Kidney epithelial cell (primary cell): ENCODE results near the gene TAP2. TPM values are rescaled to one million over a fixed set of nuclear protein-coding genes. Genes with fewer than 3 reads are reported as not detected.

Experiments
- DNase-seq: peaks from one replicate; pipeline ENCODE4 v3.0.0-alpha.2; 2010; ENCODE audit warnings: low read depth
- H3K27me3 ChIP-seq: 2 replicates; pipeline ENCODE4 v1.6.0; 2011; ENCODE audit warnings: low read length; ENCODE audit not compliant: control insufficient read depth, insufficient read depth
- H3K36me3 ChIP-seq: 2 replicates; pipeline ENCODE4 v1.5.1; 2011; ENCODE audit warnings: low read length; ENCODE audit not compliant: control insufficient read depth, insufficient read depth
- H3K4me3 ChIP-seq: 2 replicates; pipeline ENCODE4 v1.5.1; 2011; ENCODE audit warnings: low read depth, mild to moderate bottlenecking, control low read depth, low read length
- total RNA-seq: library from RNA; depleted of rRNA; stranded (reverse); fragments of >200 nt; gene quantifications from 2 replicates; pipeline ENCODE4 v1.2.3, GENCODE V29; 2015
- TF ChIP-seq, protein P1 (sequence below): IDR thresholded peaks from 2 replicates; pipeline ENCODE4 v1.5.1; 2011; ENCODE audit warnings: mild to moderate bottlenecking, moderate library complexity, low read length, control low read depth, inconsistent platforms; ENCODE audit not compliant: insufficient read depth, poor library complexity, severe bottlenecking

TAP2 gene
- total RNA-seq, 1 donor from 2014 or later = 22.7 TPM

DNA sequence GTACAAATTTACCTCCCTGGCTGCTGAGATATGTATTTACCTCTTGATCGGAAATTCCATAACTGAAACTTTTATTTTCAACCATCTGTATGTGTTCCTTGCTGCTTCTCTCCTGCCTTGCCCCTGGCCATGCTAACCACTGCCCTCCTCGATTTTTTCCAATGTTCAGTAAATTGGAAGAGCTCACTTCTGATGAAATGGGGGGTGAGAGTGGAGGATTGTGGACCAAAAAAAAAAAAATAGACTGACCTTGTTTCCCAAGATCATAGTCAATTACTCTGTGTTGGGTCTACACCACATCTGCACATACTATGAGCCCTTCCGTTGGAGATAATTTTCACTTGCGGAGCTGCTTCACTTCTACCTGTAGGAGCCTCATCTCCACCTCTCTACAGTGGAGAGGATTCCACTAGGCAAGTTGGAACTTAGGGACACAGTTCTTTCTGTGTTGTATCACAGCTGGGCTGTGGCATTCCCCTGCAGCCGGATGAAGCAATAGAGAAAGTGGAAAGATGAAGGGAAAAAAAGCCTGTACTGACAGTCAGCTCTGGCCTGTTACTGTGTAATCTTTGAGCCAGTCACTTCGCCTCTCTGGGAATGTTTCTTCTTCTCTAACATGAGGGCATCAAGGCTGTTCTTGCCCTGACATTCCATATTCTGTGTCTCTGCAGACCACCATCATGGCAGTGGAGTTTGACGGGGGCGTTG lies 17.1 kb upstream of the TAP2 start:
- H3K36me3 ChIP-seq = peaks cover 2% of the 10 kb centered on the region
- TF ChIP-seq, protein P1, sequence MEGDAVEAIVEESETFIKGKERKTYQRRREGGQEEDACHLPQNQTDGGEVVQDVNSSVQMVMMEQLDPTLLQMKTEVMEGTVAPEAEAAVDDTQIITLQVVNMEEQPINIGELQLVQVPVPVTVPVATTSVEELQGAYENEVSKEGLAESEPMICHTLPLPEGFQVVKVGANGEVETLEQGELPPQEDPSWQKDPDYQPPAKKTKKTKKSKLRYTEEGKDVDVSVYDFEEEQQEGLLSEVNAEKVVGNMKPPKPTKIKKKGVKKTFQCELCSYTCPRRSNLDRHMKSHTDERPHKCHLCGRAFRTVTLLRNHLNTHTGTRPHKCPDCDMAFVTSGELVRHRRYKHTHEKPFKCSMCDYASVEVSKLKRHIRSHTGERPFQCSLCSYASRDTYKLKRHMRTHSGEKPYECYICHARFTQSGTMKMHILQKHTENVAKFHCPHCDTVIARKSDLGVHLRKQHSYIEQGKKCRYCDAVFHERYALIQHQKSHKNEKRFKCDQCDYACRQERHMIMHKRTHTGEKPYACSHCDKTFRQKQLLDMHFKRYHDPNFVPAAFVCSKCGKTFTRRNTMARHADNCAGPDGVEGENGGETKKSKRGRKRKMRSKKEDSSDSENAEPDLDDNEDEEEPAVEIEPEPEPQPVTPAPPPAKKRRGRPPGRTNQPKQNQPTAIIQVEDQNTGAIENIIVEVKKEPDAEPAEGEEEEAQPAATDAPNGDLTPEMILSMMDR = no peak
- no peaks in the 10 kb centered on the region for H3K27me3 ChIP-seq
- H3K4me3 ChIP-seq = no peak overlapping the region
- no peak for DNase-seq

DNA sequence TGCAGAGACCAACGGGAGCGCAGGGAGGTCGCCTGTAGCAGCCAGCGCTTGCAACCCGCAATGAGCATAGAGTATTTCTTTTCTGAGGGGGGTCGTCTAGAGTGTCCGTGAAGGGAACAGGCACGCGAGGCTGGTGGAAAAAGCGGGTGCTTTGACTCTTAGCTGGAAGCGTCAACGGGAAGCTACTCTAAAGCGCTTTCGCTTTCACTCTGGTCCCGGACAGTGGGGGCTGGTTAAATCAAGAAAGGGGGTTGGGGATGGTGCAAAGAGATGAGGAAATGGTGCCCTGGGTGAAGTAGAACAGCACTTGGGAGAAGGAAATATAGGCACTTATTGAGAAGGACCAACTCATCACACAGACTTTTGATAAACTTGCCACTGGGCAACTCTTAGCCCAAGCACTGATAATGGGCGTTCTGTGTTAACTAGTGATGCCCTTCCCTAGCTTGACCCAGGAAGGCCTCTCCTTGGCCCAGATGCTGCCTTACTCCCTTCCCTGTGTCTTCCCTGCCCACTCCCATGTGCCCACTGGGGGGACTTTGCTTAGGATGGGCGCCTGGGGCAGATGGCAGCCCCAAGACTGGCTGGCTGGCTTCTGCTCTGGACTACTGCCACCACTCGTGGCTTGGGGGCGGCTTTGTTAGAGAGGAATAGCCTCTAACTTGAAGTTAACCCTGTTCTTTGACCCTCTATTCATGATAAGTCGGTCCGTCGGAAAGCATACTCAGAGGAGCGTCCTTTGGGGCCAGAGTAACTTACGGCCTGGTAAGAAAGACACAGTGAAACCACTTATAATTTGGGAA lies 16.0 kb upstream of the TAP2 start:
- Histone ChIP-seq H3K4me3 (peak overlapping the region; percentile 72), H3K27me3 (no peaks in the 10 kb centered on the region), H3K36me3 (peaks cover 2% of the 10 kb centered on the region)
- DNase-seq = no peak
- TF ChIP-seq, protein P1 = no peak

DNA sequence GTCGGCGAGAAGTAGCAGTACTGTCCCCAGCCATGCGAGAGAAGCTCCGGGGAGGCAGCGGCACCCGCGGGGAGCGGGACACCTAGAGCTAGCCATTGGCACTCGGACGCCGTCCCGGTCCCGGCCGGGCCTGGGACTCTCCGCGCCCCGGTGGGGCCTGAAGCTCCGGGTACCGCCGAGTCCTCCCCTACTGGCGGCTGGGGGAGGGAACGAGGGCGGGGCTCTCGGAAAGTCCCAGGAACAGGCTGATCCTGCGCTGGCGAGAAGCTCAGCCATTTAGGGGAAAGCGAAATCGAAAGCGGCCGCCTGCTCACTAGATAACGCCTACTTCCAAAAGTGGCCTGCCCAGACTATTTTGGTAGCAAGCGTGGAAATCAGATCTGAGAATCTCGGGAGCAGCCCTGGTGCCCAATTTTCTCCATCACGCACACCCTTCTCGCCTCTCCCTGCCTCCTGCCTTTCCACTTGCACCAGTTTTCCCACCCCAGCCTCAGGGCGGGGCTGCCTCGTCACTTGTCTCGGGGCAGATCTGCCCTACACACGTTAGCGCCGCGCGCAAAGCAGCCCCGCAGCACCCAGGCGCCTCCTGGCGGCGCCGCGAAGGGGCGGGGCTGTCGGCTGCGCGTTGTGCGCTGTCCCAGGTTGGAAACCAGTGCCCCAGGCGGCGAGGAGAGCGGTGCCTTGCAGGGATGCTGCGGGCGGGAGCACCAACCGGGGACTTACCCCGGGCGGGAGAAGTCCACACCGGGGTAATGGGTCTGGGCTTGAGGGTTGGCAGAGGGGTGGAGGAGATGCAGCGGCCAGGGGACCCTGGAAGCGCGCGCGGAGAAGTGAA lies 15.2 kb upstream of the TAP2 start, which contains the start of the genes PSMB9 and TAP1:
Gene PSMB9, plus strand, starts transcription at position 652 of the 835 bp plus-strand sequence. Its CDS starts 38 bp downstream, at position 690.
Gene TAP1, minus strand, starts transcription at position 164 of the 835 bp plus-strand sequence. Its CDS starts 68 bp downstream, at position 96.
- H3K36me3 ChIP-seq = peaks cover 2% of the 10 kb centered on the region
- H3K27me3 ChIP-seq = no peaks in the 10 kb centered on the region
- no peak for DNase-seq
- TF ChIP-seq, protein P1 = peak; percentile 59
- H3K4me3 ChIP-seq = peak within 1 kb of the TSS; percentile 72

DNA sequence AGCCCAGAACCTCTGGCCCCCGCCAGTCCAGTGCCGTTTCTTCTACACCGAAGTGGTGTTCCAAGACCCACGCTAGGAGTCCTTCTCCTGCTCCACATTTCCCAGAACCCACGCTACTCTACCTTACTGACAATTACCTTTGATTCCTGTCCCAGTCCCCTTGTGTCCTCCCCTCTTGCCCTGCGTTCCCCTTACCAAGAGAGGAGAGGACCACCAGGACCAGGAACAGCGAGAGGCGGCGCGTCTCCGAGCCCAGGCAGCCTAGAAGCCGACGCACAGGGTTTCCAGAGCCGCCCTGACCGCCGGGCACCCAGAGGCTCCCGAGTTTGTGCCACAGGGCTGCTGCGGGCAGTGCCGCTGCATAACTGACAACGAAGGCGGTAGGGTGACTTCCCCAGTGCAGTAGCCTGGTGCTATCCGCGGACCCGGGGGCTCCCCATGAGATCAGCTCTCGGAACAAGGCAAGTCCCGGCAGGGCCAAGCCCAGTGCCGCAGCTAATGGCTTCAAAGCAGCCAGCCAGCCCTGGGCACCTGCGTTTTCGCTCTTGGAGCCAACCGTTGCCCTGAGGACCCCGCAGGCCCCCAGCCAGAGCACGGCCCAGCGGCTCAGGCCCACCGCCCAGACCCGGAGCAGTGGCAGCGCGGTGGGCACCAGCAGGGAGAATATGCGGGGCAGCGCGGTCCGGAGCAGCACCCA lies 14.5 kb upstream of the TAP2 start:
- H3K36me3 ChIP-seq = peaks cover 2% of the 10 kb centered on the region

More for the DNA sequence above, 14.5 kb upstream of the TAP2 start:
- no peak for DNase-seq
- TF ChIP-seq, protein P1 = no peak
- peak overlapping the region; percentile 72 for H3K4me3 ChIP-seq
- H3K27me3 ChIP-seq = no peaks in the 10 kb centered on the region
